IMR-90 (cell line): ENCODE measurements around the gene OR10A7. TPM values are rescaled to one million over a fixed set of nuclear protein-coding genes. Genes with fewer than 3 reads are reported as not detected.

Source experiments
- ATAC-seq: fragments of 200-7000 bp; cut with Tn5 transposase; 2 replicates; pipeline ENCODE4 v1.9.1; 2020; ENCODE audit warnings: low read depth, mild to moderate bottlenecking, moderate library complexity
- BruUV-seq: library from RNA; stranded (reverse); fragments of 400-500 nt; replicated peaks from 2 replicates; lab custom pipeline; 2021; lab: Mats Ljungman, UMichigan
- CTCF ChIA-PET: fragments of 300-600 bp; formaldehyde crosslinking; extraction: SDS; loops from one replicate; lab custom pipeline; 2021; ENCODE audit warnings: antibody characterized with exemption; lab: Yijun Ruan, JAX
- POLR2A ChIA-PET: fragments of 300-600 bp; sonication (Branson Sonifier 250); formaldehyde crosslinking; loops from one replicate; lab custom pipeline; 2022; ENCODE audit warnings: antibody characterized with exemption; ENCODE audit not compliant: unreplicated experiment; lab: Charles Lee
- DNase-seq: peaks from one replicate; pipeline ENCODE4 v3.0.0; 2013
- H2AFZ ChIP-seq: replicated peaks from 2 replicates; pipeline ENCODE3; 2013; ENCODE audit warnings: low read length, mild to moderate bottlenecking; ENCODE audit not compliant: poor library complexity
- H2AK5ac ChIP-seq: 2 replicates; pipeline ENCODE4 v1.6.1; 2013; ENCODE audit warnings: low read depth, low read length, inconsistent platforms
- H2AK9ac ChIP-seq: replicated peaks from 2 replicates; pipeline ENCODE3; 2013; ENCODE audit warnings: mild to moderate bottlenecking, low read depth, low read length, moderate library complexity; ENCODE audit not compliant: poor library complexity
- H2BK120ac ChIP-seq: 2 replicates; pipeline ENCODE4 v1.6.1; 2013; ENCODE audit warnings: low read depth, low read length, inconsistent platforms
- H2BK15ac ChIP-seq: 3 replicates; pipeline ENCODE4 v1.6.1; 2013; ENCODE audit warnings: low read depth, low read length, inconsistent platforms
- H2BK20ac ChIP-seq: 2 replicates; pipeline ENCODE4 v1.6.1; 2013; ENCODE audit warnings: low read depth, mild to moderate bottlenecking, inconsistent platforms, low read length, moderate library complexity
- H2BK5ac ChIP-seq: 2 replicates; pipeline ENCODE4 v1.6.1; 2013; ENCODE audit warnings: mild to moderate bottlenecking, low read depth, low read length, inconsistent platforms; ENCODE audit not compliant: poor library complexity, severe bottlenecking
- H3K14ac ChIP-seq: replicated peaks from 2 replicates; pipeline ENCODE4 v1.6.1; 2013; ENCODE audit warnings: low read depth, low read length, inconsistent platforms
- H3K18ac ChIP-seq: 2 replicates; pipeline ENCODE4 v1.6.1; 2013; ENCODE audit warnings: low read depth, low read length, control low read depth
- H3K23ac ChIP-seq: 2 replicates; pipeline ENCODE4 v1.6.1; 2013; ENCODE audit warnings: low read depth, low read length, inconsistent platforms
- H3K27ac ChIP-seq: 2 replicates; pipeline ENCODE4 v1.5.1; 2013; ENCODE audit warnings: mild to moderate bottlenecking, control low read depth, low read length; ENCODE audit not compliant: insufficient read depth
- H3K27me3 ChIP-seq: 2 replicates; pipeline ENCODE4 v1.6.1; 2013; ENCODE audit warnings: low read length; ENCODE audit not compliant: control insufficient read depth, insufficient read depth
- H3K36me3 ChIP-seq: 2 replicates; pipeline ENCODE4 v1.6.1; 2013; ENCODE audit warnings: low read length, mixed read lengths; ENCODE audit not compliant: control insufficient read depth, insufficient read depth
- H3K4ac ChIP-seq: 2 replicates; pipeline ENCODE4 v1.6.1; 2013; ENCODE audit warnings: low read depth, low read length, inconsistent platforms
- H3K4me1 ChIP-seq: 2 replicates; pipeline ENCODE4 v1.6.1; 2013; ENCODE audit warnings: low read length, mixed read lengths; ENCODE audit not compliant: control insufficient read depth, insufficient read depth
- H3K4me2 ChIP-seq: 2 replicates; pipeline ENCODE4 v1.6.1; 2013; ENCODE audit warnings: low read depth, mild to moderate bottlenecking, control low read depth, low read length, moderate library complexity
- H3K4me3 ChIP-seq: 2 replicates; pipeline ENCODE4 v1.5.1; 2013; ENCODE audit warnings: low read depth, mild to moderate bottlenecking, control low read depth, low read length, moderate library complexity; ENCODE audit not compliant: insufficient read depth
- H3K56ac ChIP-seq: 2 replicates; pipeline ENCODE4 v1.6.1; 2013; ENCODE audit warnings: low read length, inconsistent platforms; ENCODE audit not compliant: insufficient read depth; ENCODE audit errors: extremely low read depth
- H3K79me1 ChIP-seq, 2 experiments: 2 replicates each; pipeline ENCODE4 v1.6.1; 2013; ENCODE audit warnings: low read length in 2 of 2, inconsistent platforms in 1 of 2, low read depth in 1 of 2
- H3K9ac ChIP-seq: 2 replicates; pipeline ENCODE4 v1.6.1; 2013; ENCODE audit warnings: low read depth, low read length, control low read depth
- H3K9me1 ChIP-seq: 2 replicates; pipeline ENCODE4 v1.6.1; 2013; ENCODE audit warnings: low read length, inconsistent platforms; ENCODE audit not compliant: insufficient read depth
- H3K9me3 ChIP-seq: 2 replicates; pipeline ENCODE4 v1.6.1; 2013; ENCODE audit warnings: low read length; ENCODE audit not compliant: control insufficient read depth, insufficient read depth
- H4K20me1 ChIP-seq: 2 replicates; pipeline ENCODE4 v1.6.1; 2013; ENCODE audit warnings: low read length, inconsistent platforms; ENCODE audit not compliant: insufficient read depth
- H4K5ac ChIP-seq: 2 replicates; pipeline ENCODE4 v1.6.1; 2013; ENCODE audit warnings: mild to moderate bottlenecking, low read depth, low read length, control low read depth
- H4K8ac ChIP-seq, 2 experiments: 2 replicates each; pipeline ENCODE4 v1.6.1; 2013; ENCODE audit warnings: low read depth in 2 of 2, low read length in 2 of 2, control low read depth in 1 of 2, inconsistent platforms in 1 of 2
- H4K91ac ChIP-seq: 2 replicates; pipeline ENCODE4 v1.6.1; 2013; ENCODE audit warnings: low read depth, low read length, inconsistent platforms; ENCODE audit not compliant: insufficient read depth
- CHD1 ChIP-seq: IDR thresholded peaks from 2 replicates; pipeline ENCODE4 v1.6.1; 2012; ENCODE audit warnings: low read depth, low read length, improper control_type of control experiment
- RAD21 ChIP-seq: IDR thresholded peaks from 2 replicates; pipeline ENCODE4 v1.6.1; 2012; ENCODE audit warnings: low read length, improper control_type of control experiment
- WGBS, 2 experiments: methylation state at CpG; one replicate each; pipeline versions ENCODE4 v1.1.5 to v1.1.7; 2013; ENCODE audit warnings: missing lambda C conversion rate in 2 of 2; ENCODE audit not compliant: insufficient read length in 1 of 2; ENCODE audit errors: extremely low coverage in 2 of 2; 5-methylcytosine and 5-hydroxymethylcytosine counted together
- dilution Hi-C: fragments of 300-500 bp; cut with HindIII; formaldehyde crosslinking; loops from one replicate; pipeline ENCODE4 v1.14.3; 2018; ENCODE audit warnings: low sequenced_read_pairs; ENCODE audit not compliant: unreplicated experiment
- in situ Hi-C: fragments of 300-500 bp; cut with MboI; formaldehyde crosslinking; loops from 3 replicates; pipeline ENCODE4 v1.14.3; 2019; ENCODE audit warnings: low sequenced_read_pairs, inconsistent platforms, mixed read lengths
- intact Hi-C: fragments of 100-400 bp; cut with micrococcal nuclease; formaldehyde crosslinking; loops from 2 replicates; pipeline ENCODE4 v1.10.0; 2022
- polyA plus RNA-seq, 3 experiments: library from polyadenylated mRNA; depleted of rRNA; stranded (reverse); fragments of >200 nt; gene quantifications; 2 replicates each; pipeline ENCODE4 v1.2.3, GENCODE V29; 2012; ENCODE audit warnings: low replicate concordance in 1 of 3
- total RNA-seq: library from RNA; depleted of rRNA; stranded (reverse); fragments of >200 nt; gene quantifications from 2 replicates; pipeline ENCODE4 v1.2.3, GENCODE V29; 2012

Gene OR10A7
- total and polyA plus RNA-seq, 2 of the 4 experiments (the other 2 are of a cell fraction), result not detected

- Histone ChIP-seq H3K4me3 (no peak within 1 kb of the TSS), H3K23ac (no peak within 1 kb of the TSS), H2BK15ac (no peak within 1 kb of the TSS), H4K5ac (no peak within 1 kb of the TSS), H3K4me1 (no peaks in the 10 kb centered on the region), H3K27ac (no peak within 1 kb of the TSS), H3K4ac (no peak within 1 kb of the TSS), H4K91ac (no peak within 1 kb of the TSS), H4K8ac (no peak within 1 kb of the TSS), H3K14ac (no peak within 1 kb of the TSS), H2AK9ac (no peak within 1 kb of the TSS), H2BK20ac (no peak within 1 kb of the TSS), H3K56ac (no peak within 1 kb of the TSS), H2AFZ (no peak within 1 kb of the TSS), H3K9me3 (no peaks in the 10 kb centered on the region), H2BK5ac (no peak within 1 kb of the TSS), H4K20me1 (no peaks in the 10 kb centered on the region), H3K36me3 (no peaks in the 10 kb centered on the region), H3K4me2 (no peak within 1 kb of the TSS), H3K9ac (no peak within 1 kb of the TSS), H2BK120ac (no peak within 1 kb of the TSS), H3K27me3 (no peaks in the 10 kb centered on the region), H3K79me1 (no peaks in the 10 kb centered on the region), H3K9me1 (no peaks in the 10 kb centered on the region), H3K18ac (no peak within 1 kb of the TSS), H2AK5ac (no peak within 1 kb of the TSS)
- no peak for ATAC-seq
- in situ Hi-C loops, result no loop called here
- POLR2A ChIA-PET, result no interaction called here
- dilution Hi-C loops, result no loop called here
- CTCF ChIA-PET, result no interaction called here
- no CpG with 5 or more reads among the region's 3 CpGs for WGBS, 2 experiments
- TF ChIP-seq CHD1 (no peak), RAD21 (no peak)
- intact Hi-C loops, result loop anchor here (10.0 kb wide), 1 partner anchor 140 kb away; no protein-coding TSS in a partner anchor
- no TSS peak for BruUV-seq
- no peak for DNase-seq
Measured at GRCh38 chr12:55244309-55244708, 23.5 kb downstream of the OR10A7 start, which contains the start of gene OR6C74. TSS of gene OR6C74 (plus strand) at chr12:55244609. CDS start at chr12:55247288, 2,679 bp downstream.
